Loucy (cell line): ENCODE data around the gene SH3PXD2A.

Source experiments
- H2AFZ ChIP-seq: fragments of 200-600 bp; sonication (generic); 2 replicates; pipeline ENCODE4 v1.6.0; 2016; ENCODE audit warnings: antibody characterized with exemption, mild to moderate bottlenecking, low read length, moderate library complexity
- H3F3A ChIP-seq: fragments of 200-600 bp; 2 replicates; pipeline ENCODE4 v1.6.0; 2016; ENCODE audit warnings: antibody characterized with exemption, low read depth, mild to moderate bottlenecking
- H3K27me3 ChIP-seq: fragments of 200-600 bp; sonication (generic); 2 replicates; pipeline ENCODE4 v1.6.1; 2014; ENCODE audit warnings: low read length, mild to moderate bottlenecking; ENCODE audit not compliant: insufficient read depth, poor library complexity, severe bottlenecking
- H3K36me3 ChIP-seq: fragments of 200-600 bp; sonication (generic); 2 replicates; pipeline ENCODE4 v1.6.1; 2016; ENCODE audit warnings: low read length; ENCODE audit not compliant: insufficient read depth
- H3K4me1 ChIP-seq: fragments of 200-600 bp; sonication (generic); 2 replicates; pipeline ENCODE4 v1.5.1; 2014; ENCODE audit warnings: low read length, mild to moderate bottlenecking; ENCODE audit not compliant: insufficient read depth, poor library complexity, severe bottlenecking
- H3K4me2 ChIP-seq: fragments of 200-600 bp; sonication (generic); 2 replicates; pipeline ENCODE4 v1.6.0; 2014; ENCODE audit warnings: antibody characterized with exemption, low read length, low read depth, mild to moderate bottlenecking; ENCODE audit not compliant: poor library complexity, severe bottlenecking
- H3K4me3 ChIP-seq: fragments of 200-600 bp; sonication (generic); 2 replicates; pipeline ENCODE4 v1.5.1; 2014; ENCODE audit warnings: low read length, mild to moderate bottlenecking, mixed read lengths; ENCODE audit not compliant: poor library complexity, severe bottlenecking
- H3K79me2 ChIP-seq: fragments of 200-600 bp; sonication (generic); 2 replicates; pipeline ENCODE4 v1.6.1; 2014; ENCODE audit warnings: low read length; ENCODE audit not compliant: insufficient read depth
- H3K9ac ChIP-seq: fragments of 200-600 bp; sonication (generic); 2 replicates; pipeline ENCODE4 v1.6.0; 2014; ENCODE audit warnings: mild to moderate bottlenecking, low read depth, low read length, moderate library complexity; ENCODE audit not compliant: poor library complexity, severe bottlenecking
- H3K9me2 ChIP-seq: fragments of 200-600 bp; sonication (generic); replicated peaks from 2 replicates; pipeline ENCODE4 v1.6.1; 2016; ENCODE audit warnings: low read depth, low read length, mixed read lengths
- H3K9me3 ChIP-seq: fragments of 200-600 bp; sonication (generic); 2 replicates; pipeline ENCODE4 v1.6.1; 2014; ENCODE audit warnings: mild to moderate bottlenecking, antibody characterized with exemption, low read length, low read depth; ENCODE audit not compliant: insufficient read depth
- H4K20me1 ChIP-seq: fragments of 200-600 bp; sonication (generic); 2 replicates; pipeline ENCODE4 v1.6.0; 2014; ENCODE audit warnings: antibody characterized with exemption, low read length, mild to moderate bottlenecking; ENCODE audit not compliant: insufficient read depth, poor library complexity, severe bottlenecking
- EZH2phosphoT487 ChIP-seq: fragments of 200-600 bp; IDR thresholded peaks from 2 replicates; pipeline ENCODE4 v1.6.1; 2018; ENCODE audit warnings: antibody characterized with exemption, mild to moderate bottlenecking, moderate library complexity, borderline replicate concordance
- TF ChIP-seq, protein P1 (sequence below): fragments of 200-600 bp; sonication (generic); conservative IDR thresholded peaks from 2 replicates; pipeline ENCODE4 v1.5.1; 2014; ENCODE audit warnings: mild to moderate bottlenecking, antibody characterized with exemption, low read length

SH3PXD2A gene

DNA sequence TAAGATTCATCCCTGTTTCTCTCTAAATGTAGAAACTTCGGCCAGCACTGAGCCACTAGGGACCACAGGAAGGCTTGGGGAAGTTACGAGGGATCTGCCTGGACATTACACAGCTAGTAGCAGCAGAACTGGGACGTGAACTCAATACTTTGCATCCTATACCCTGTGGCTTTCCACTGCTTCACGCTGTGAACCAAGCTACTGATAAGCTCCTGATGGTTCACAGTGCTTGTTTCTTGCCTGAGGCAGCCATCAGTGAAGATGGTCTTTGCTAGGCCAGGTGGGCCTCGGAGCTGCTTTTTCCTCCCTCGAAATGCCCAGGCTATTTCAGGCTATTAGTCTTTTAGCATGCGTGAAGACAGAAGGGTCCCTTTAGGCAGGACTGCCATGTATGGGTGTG, 132.7 kb downstream of the SH3PXD2A start:
- Histone ChIP-seq H3K4me1 (no peaks in the 10 kb centered on the region), H3K79me2 (no peaks in the 10 kb centered on the region), H3K9me2 (no peaks in the 10 kb centered on the region), H3K9ac (no peak overlapping the region), H3K27me3 (no peaks in the 10 kb centered on the region), H4K20me1 (no peaks in the 10 kb centered on the region), H3K4me2 (no peak overlapping the region), H3K4me3 (no peak overlapping the region), H3K36me3 (peaks cover 21% of the 10 kb centered on the region; the same call in 1 of the 2 replicates), H2AFZ (no peak overlapping the region), H3K9me3 (no peaks in the 10 kb centered on the region), H3F3A (no peaks in the 10 kb centered on the region)
- no peak for TF ChIP-seq EZH2phosphoT487
- TF ChIP-seq, protein P1, sequence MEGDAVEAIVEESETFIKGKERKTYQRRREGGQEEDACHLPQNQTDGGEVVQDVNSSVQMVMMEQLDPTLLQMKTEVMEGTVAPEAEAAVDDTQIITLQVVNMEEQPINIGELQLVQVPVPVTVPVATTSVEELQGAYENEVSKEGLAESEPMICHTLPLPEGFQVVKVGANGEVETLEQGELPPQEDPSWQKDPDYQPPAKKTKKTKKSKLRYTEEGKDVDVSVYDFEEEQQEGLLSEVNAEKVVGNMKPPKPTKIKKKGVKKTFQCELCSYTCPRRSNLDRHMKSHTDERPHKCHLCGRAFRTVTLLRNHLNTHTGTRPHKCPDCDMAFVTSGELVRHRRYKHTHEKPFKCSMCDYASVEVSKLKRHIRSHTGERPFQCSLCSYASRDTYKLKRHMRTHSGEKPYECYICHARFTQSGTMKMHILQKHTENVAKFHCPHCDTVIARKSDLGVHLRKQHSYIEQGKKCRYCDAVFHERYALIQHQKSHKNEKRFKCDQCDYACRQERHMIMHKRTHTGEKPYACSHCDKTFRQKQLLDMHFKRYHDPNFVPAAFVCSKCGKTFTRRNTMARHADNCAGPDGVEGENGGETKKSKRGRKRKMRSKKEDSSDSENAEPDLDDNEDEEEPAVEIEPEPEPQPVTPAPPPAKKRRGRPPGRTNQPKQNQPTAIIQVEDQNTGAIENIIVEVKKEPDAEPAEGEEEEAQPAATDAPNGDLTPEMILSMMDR, result no peak

DNA sequence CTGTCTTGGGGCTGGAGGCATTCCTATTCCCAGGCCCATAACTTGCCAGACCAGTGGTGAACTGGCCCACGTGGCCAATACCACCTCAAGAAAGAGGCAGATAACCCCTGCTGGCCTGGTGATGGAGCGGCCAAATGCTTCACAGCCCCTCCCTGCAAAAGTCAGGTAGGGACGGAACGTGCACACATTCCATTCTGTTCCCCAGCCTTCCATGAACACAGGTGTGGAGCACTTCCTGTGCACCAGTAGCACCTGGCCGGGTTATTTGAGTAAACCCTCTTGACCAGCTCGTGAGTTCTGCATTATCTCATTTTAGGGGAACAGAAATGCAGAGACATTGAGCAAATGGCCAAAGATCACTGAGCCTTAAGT, 134.4 kb downstream of the SH3PXD2A start:
- H4K20me1 ChIP-seq, result no peaks in the 10 kb centered on the region
- no peaks in the 10 kb centered on the region for H3K9me3 ChIP-seq
- no peak overlapping the region for H3K9ac ChIP-seq
- H3K4me3 ChIP-seq, result no peak overlapping the region
- no peak overlapping the region for H2AFZ ChIP-seq
- TF ChIP-seq, protein P1, result no peak
- TF ChIP-seq EZH2phosphoT487, result no peak
- H3F3A ChIP-seq, result no peaks in the 10 kb centered on the region
- H3K27me3 ChIP-seq, result no peaks in the 10 kb centered on the region
- H3K4me2 ChIP-seq, result no peak overlapping the region
- no peaks in the 10 kb centered on the region for H3K79me2 ChIP-seq
- peaks cover 21% of the 10 kb centered on the region; the same call in 1 of the 2 replicates for H3K36me3 ChIP-seq
- no peaks in the 10 kb centered on the region for H3K9me2 ChIP-seq
- no peaks in the 10 kb centered on the region for H3K4me1 ChIP-seq

DNA sequence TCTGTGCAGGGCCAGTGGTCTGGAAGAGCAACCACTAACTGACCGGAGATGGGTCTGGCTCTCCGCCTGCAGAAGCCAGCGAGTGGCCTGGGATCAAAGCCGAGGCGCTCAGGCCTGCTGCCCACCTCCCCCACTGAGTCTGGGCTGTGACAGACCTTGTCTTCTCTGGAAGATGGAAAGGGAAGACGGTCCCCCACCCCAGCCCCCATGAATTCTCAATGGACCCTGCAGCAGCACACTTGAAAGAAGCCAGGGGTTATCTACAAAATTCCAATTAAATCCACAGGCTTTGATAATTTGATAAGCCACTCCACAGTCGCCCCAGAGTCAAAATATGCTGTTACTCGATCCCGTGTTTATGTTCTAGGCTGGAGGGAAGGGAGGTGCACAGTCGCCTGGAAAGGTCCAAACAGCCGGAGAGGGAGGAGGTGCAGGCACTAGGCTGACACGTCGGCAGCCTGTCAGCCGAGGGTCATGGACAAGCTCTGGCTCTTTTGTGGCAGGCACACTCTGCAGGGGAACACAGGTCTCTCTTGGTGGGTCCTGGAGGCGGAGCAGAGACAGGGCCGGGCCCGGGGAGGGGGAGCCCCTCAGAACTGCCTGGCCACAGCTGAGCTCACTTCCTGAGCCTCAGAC, 134.9 kb downstream of the SH3PXD2A start:
- TF ChIP-seq, protein P1, result no peak
- no peak for TF ChIP-seq EZH2phosphoT487
- Histone ChIP-seq H3K36me3 (peaks cover 21% of the 10 kb centered on the region; the same call in 1 of the 2 replicates), H4K20me1 (no peaks in the 10 kb centered on the region), H3F3A (no peaks in the 10 kb centered on the region), H3K9me2 (no peaks in the 10 kb centered on the region), H3K9me3 (no peaks in the 10 kb centered on the region), H3K27me3 (no peaks in the 10 kb centered on the region), H3K9ac (no peak overlapping the region), H3K4me2 (no peak overlapping the region), H3K79me2 (no peaks in the 10 kb centered on the region), H3K4me3 (no peak overlapping the region), H3K4me1 (no peaks in the 10 kb centered on the region), H2AFZ (no peak overlapping the region)
